ENCODE data around the gene PITRM1. TPM values are rescaled to one million over a fixed set of nuclear protein-coding genes. Genes with fewer than 3 reads are reported as not detected.

Gene PITRM1
- total and polyA plus RNA-seq, 2 donors, result 46.6 to 61.2 TPM

- Histone ChIP-seq H3K4me3 (ENCODE audit: low read depth, low read length) (no peak overlapping the region), H3K36me3 (ENCODE audit: insufficient read depth) (peaks cover under 1% of the 10 kb centered on the region), H3K4me1 (ENCODE audit: insufficient read depth) (no peaks in the 10 kb centered on the region), H3K27ac (ENCODE audit: low read depth) (no peak overlapping the region)
- no peak for DNase-seq (ENCODE audit: extremely low spot score)
- 91% methylated on average over 17 of the region's 17 CpGs for WGBS
Measured at GRCh38 chr10:3148041-3148440, 24.5 kb downstream of the PITRM1 start.

DNA sequence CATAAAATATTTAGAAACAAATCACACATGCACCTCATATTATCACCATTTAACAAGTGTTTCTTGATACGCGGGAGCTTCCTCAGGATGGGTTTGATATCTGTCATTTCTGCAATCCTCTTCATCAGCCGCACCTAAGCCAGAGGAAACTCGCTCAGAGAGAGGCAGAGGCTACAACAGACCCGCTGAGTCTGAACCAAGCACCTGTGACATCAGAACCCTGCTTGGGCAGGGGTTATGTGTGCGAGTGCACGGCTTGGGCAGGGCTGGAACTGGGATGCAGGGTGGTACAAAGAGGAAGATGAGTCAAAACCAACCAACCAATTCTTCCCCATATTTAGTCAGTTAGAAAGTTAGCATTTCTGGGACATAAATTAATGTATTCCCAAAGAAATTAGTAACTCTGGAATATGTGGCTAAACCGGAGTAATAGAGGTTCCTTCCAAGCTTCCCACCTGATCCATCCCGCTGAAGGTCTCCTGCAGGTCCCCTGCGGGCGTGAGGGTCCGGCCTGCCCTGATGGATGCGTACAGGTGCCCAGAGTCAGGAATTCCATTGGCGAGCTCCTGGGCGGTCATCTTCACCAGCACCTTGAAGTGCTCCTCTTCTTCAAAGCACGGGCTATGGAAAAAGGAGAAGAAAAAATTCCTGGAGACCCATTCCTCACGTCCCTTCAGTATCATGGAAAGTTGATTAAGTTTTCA, 25.3 kb downstream of the PITRM1 start:
- Histone ChIP-seq H3K4me1 (ENCODE audit: insufficient read depth) (no peaks in the 10 kb centered on the region), H3K27ac (ENCODE audit: low read depth) (no peak overlapping the region), H3K4me3 (ENCODE audit: low read depth, low read length) (no peak overlapping the region), H3K36me3 (ENCODE audit: insufficient read depth) (peaks cover 4% of the 10 kb centered on the region)
- DNase-seq (ENCODE audit: extremely low spot score), result no peak
- 91% methylated on average over 17 of the region's 17 CpGs for WGBS

DNA sequence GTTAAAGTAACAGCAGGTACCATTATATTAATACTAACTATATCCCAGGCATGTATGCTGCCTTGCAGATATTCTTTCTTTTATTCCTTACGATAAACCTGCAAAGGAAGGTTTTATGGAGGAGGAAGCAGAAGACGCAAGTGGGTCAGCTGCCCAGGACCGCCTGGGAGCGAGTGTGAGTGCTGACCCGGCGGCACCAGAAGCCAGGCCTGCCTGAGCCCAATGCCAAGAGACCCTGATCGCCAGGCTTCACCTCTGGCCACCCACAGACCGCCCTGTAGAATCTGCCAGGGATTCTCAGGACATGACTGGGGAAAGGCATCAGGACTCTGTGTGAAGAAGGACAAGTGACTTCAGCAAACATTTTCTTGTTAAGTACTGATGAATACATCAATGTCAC, 26.3 kb downstream of the PITRM1 start:
- WGBS, result 96% methylated on average over 8 of the region's 8 CpGs
- no peak for DNase-seq (ENCODE audit: extremely low spot score)

DNA sequence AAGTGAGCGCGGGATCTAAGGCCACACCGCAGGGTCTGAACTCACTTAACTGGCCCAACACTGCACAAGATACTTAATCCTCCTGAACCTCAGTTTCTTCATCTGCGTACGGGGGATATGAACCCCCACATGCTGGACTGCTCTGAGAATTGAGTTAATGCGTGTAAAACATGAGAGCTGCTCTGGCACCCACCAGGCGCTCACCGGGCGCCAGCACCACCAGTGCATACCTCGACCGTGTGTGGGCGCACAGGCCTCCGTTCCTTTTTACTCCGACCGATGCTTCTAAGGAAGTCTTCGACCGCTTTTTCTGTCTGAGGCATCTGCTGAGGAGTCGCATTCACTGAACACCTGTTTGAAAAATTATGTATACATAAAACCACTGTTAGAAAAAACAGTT, 27.2 kb downstream of the PITRM1 start:
- WGBS, result 97% methylated on average over 18 of the region's 18 CpGs
- DNase-seq (ENCODE audit: extremely low spot score), result no peak
- no peaks in the 10 kb centered on the region for H3K4me1 ChIP-seq (ENCODE audit: insufficient read depth)

More for the DNA sequence above, 26.3 kb downstream of the PITRM1 start:
- Histone ChIP-seq H3K27ac (ENCODE audit: low read depth) (no peak overlapping the region), H3K36me3 (ENCODE audit: insufficient read depth) (peaks cover 6% of the 10 kb centered on the region), H3K4me3 (ENCODE audit: low read depth, low read length) (no peak overlapping the region), H3K4me1 (ENCODE audit: insufficient read depth) (no peaks in the 10 kb centered on the region)

GRCh38 chr10:3143791-3144434, 28.7 kb downstream of the PITRM1 start:
- peaks cover 6% of the 10 kb centered on the region for H3K36me3 ChIP-seq (ENCODE audit: insufficient read depth)
- H3K27ac ChIP-seq (ENCODE audit: low read depth), result no peak overlapping the region
- 92% methylated on average over 19 of the region's 19 CpGs for WGBS
- no peak for DNase-seq (ENCODE audit: extremely low spot score)
- no peaks in the 10 kb centered on the region for H3K4me1 ChIP-seq (ENCODE audit: insufficient read depth)
- H3K4me3 ChIP-seq (ENCODE audit: low read depth, low read length), result no peak overlapping the region

More for the DNA sequence above, 27.2 kb downstream of the PITRM1 start:
- Histone ChIP-seq H3K27ac (ENCODE audit: low read depth) (no peak overlapping the region), H3K36me3 (ENCODE audit: insufficient read depth) (peaks cover 6% of the 10 kb centered on the region), H3K4me3 (ENCODE audit: low read depth, low read length) (no peak overlapping the region)

DNA sequence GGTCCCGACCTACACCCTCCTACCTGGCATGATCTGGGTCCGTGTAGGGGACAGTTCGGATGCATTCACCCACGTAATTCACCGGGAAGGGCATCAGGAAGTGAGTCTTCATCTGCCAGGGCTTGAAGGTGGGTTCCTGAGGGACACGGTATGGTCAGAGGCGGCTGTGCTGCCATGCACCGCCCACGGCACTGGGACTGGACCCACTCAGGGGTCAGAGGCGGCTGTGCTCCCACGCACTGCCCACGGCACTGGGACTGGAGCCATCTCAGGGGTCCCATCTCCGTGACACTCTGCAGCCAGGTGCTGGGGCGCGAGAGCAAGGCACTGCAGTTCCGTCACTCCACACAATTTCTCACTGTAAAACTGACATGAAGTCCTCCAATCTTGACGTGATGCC, 29.2 kb downstream of the PITRM1 start:
- Histone ChIP-seq H3K4me1 (ENCODE audit: insufficient read depth) (no peaks in the 10 kb centered on the region), H3K36me3 (ENCODE audit: insufficient read depth) (peaks cover 9% of the 10 kb centered on the region), H3K27ac (ENCODE audit: low read depth) (no peak overlapping the region), H3K4me3 (ENCODE audit: low read depth, low read length) (no peak overlapping the region)
- WGBS, result 95% methylated on average over 17 of the region's 17 CpGs
- no peak for DNase-seq (ENCODE audit: extremely low spot score)

GRCh38 chr10:3142146-3142875, 30.3 kb downstream of the PITRM1 start:
- H3K4me3 ChIP-seq (ENCODE audit: low read depth, low read length), result no peak overlapping the region
- peaks cover 13% of the 10 kb centered on the region for H3K36me3 ChIP-seq (ENCODE audit: insufficient read depth)
- H3K4me1 ChIP-seq (ENCODE audit: insufficient read depth), result no peaks in the 10 kb centered on the region
- H3K27ac ChIP-seq (ENCODE audit: low read depth), result no peak overlapping the region
- WGBS, result 82% methylated on average over 14 of the region's 14 CpGs
- no peak for DNase-seq (ENCODE audit: extremely low spot score)

GRCh38 chr10:3141351-3142005, 31.1 kb downstream of the PITRM1 start:
- no peak overlapping the region for H3K27ac ChIP-seq (ENCODE audit: low read depth)
- H3K4me1 ChIP-seq (ENCODE audit: insufficient read depth), result no peaks in the 10 kb centered on the region
- H3K4me3 ChIP-seq (ENCODE audit: low read depth, low read length), result no peak overlapping the region
- DNase-seq (ENCODE audit: extremely low spot score), result no peak
- WGBS, result 79% methylated on average over 21 of the region's 21 CpGs
- H3K36me3 ChIP-seq (ENCODE audit: insufficient read depth), result peaks cover 13% of the 10 kb centered on the region

DNA sequence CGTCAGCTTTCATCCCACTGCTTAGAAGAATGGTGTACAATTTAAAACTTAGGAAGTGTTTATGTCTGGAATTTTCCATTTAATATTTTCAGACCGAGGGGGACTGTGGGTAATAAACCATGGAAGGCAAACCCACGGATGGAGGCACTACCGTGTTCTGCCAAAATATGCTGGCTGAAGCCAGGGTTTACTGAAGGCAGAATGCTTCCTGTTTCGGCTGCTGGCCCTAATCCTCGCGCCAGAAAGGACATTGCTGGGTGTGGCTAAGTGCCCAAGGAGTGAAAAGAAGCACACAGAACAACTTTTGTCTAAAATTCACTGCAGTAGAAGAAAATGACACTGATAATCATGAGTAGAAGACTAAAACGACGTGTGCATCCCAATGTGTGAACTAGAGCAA, 32.3 kb downstream of the PITRM1 start:
- 56% methylated on average over 9 of the region's 9 CpGs for WGBS
- Histone ChIP-seq H3K4me1 (ENCODE audit: insufficient read depth) (no peaks in the 10 kb centered on the region), H3K36me3 (ENCODE audit: insufficient read depth) (peaks cover 13% of the 10 kb centered on the region), H3K4me3 (ENCODE audit: low read depth, low read length) (no peak overlapping the region), H3K27ac (ENCODE audit: low read depth) (no peak overlapping the region)
- no peak for DNase-seq (ENCODE audit: extremely low spot score)

- no peak overlapping the region for H3K27ac ChIP-seq (ENCODE audit: low read depth)
- 92% methylated on average over 10 of the region's 10 CpGs for WGBS
Measured at GRCh38 chr10:3139216-3139910, 33.2 kb downstream of the PITRM1 start.

GRCh38 chr10:3137958-3138726, 34.4 kb downstream of the PITRM1 start:
- Histone ChIP-seq H3K27ac (ENCODE audit: low read depth) (no peak overlapping the region), H3K4me1 (ENCODE audit: insufficient read depth) (no peaks in the 10 kb centered on the region), H3K36me3 (ENCODE audit: insufficient read depth) (peaks cover 14% of the 10 kb centered on the region), H3K4me3 (ENCODE audit: low read depth, low read length) (no peak overlapping the region)
- WGBS, result 93% methylated on average over 41 of the region's 41 CpGs
- no peak for DNase-seq (ENCODE audit: extremely low spot score)

More at GRCh38 chr10:3139216-3139910, 33.2 kb downstream of the PITRM1 start:
- DNase-seq (ENCODE audit: extremely low spot score), result no peak
- peaks cover 14% of the 10 kb centered on the region for H3K36me3 ChIP-seq (ENCODE audit: insufficient read depth)
- H3K4me3 ChIP-seq (ENCODE audit: low read depth, low read length), result no peak overlapping the region
- H3K4me1 ChIP-seq (ENCODE audit: insufficient read depth), result no peaks in the 10 kb centered on the region

DNA sequence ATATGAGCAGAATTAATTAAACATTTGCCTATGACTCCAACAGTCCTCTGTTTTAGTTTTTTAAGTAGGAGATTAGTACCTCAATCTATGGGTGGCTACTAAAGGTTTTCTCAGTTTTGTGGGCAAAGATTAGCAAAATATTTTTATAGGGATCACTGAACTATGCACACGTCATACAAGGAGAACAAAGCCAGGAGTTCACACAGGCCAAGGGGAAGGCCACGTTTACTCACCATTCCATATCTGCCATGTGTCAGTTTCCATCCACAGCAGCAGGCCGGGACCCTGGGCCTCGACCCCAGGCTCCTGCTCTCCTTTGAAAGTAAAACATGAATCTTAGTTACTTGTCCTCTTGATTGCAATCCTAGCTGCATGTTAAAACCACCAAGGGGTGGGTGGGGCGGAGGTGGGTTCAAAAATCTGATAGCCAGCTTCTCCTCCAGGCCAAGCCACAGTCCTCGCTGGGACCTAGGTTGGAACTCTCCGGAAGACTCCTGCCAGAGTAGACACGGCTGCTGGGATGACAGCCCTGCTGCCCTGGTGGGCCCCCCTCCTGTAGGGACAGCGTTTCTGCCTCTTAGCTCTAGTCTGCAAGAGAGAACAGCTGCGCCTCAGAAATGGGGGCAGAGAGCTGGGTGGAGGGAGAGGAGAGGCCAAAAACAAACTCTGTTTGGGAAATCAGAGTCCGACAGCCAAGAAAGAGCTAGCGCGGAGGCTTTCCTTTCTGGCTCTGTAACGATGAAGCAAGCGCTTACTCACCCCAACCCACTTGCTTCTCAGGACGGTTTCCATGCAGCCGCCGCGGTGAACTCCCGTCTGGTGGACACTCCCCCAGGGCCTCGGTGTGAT, 35.6 kb downstream of the PITRM1 start:
- no peak for DNase-seq (ENCODE audit: extremely low spot score)
- no peak overlapping the region for H3K4me3 ChIP-seq (ENCODE audit: low read depth, low read length)
- H3K27ac ChIP-seq (ENCODE audit: low read depth), result no peak overlapping the region
- no peaks in the 10 kb centered on the region for H3K4me1 ChIP-seq (ENCODE audit: insufficient read depth)
- H3K36me3 ChIP-seq (ENCODE audit: insufficient read depth), result peaks cover 10% of the 10 kb centered on the region
- WGBS, result 44% methylated on average over 21 of the region's 21 CpGs
